ENCODE results near the gene ENTREP3.
"Not testable (repeated sequence)": the region's sequence is repeated elsewhere in the genome, so short reads cannot be mapped to it uniquely, and the experiment has no call there.

ENTREP3 gene

DNA sequence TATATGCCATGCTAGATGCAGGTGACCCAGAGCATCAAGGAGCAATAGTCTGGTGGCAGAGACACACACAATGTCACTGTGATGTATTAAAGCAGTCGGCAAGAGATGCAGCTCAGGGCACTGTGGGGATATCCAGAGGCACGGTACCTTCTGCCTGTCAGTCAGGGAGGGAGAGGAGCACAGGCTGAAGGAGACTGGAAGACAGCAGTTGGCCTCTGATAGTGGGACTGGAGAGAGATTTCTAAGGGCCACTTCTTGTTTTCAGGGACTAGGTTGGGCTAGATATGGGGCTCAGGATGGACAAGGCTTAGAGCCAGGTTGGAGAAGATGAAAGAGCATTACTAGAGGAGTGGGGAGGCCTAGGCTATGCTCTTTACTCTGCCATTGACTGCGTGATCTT is 24.0 kb downstream of the ENTREP3 start:
- DNase-seq (ENCODE audit: low read depth); in situ Hi-C loops (cut with HindIII; ENCODE audit: low sequenced_read_pairs); H3K4me3 ChIP-seq (ENCODE audit: low read depth, low read length): not testable (repeated sequence)

DNA sequence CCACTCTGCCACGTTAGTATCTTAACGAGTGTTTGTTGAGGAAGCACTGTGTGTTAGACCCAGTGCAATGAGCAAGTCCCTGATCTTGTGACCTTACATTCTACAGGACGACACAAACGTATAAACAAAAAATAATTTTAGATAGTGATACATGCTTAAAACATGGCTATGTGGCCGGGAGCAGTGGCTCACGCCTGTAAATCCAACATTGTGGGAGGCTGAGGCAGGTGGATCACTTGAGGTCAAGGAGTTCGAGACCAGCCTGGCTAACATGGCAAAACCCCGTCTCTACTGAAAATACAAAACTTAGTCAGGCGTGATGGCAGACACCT is 27.2 kb downstream of the ENTREP3 start:
- TF ChIP-seq, protein P1, sequence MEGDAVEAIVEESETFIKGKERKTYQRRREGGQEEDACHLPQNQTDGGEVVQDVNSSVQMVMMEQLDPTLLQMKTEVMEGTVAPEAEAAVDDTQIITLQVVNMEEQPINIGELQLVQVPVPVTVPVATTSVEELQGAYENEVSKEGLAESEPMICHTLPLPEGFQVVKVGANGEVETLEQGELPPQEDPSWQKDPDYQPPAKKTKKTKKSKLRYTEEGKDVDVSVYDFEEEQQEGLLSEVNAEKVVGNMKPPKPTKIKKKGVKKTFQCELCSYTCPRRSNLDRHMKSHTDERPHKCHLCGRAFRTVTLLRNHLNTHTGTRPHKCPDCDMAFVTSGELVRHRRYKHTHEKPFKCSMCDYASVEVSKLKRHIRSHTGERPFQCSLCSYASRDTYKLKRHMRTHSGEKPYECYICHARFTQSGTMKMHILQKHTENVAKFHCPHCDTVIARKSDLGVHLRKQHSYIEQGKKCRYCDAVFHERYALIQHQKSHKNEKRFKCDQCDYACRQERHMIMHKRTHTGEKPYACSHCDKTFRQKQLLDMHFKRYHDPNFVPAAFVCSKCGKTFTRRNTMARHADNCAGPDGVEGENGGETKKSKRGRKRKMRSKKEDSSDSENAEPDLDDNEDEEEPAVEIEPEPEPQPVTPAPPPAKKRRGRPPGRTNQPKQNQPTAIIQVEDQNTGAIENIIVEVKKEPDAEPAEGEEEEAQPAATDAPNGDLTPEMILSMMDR (IDR thresholded peaks at IDR 0.05; ENCODE audit: low read depth, low read length, missing control alignments), result no peak
- no peak for DNase-seq (ENCODE audit: low read depth)
- peak overlapping the region; percentile 69 for H3K4me3 ChIP-seq (ENCODE audit: low read depth, low read length)
- in situ Hi-C loops (cut with HindIII; ENCODE audit: low sequenced_read_pairs), result no loop called here

DNA sequence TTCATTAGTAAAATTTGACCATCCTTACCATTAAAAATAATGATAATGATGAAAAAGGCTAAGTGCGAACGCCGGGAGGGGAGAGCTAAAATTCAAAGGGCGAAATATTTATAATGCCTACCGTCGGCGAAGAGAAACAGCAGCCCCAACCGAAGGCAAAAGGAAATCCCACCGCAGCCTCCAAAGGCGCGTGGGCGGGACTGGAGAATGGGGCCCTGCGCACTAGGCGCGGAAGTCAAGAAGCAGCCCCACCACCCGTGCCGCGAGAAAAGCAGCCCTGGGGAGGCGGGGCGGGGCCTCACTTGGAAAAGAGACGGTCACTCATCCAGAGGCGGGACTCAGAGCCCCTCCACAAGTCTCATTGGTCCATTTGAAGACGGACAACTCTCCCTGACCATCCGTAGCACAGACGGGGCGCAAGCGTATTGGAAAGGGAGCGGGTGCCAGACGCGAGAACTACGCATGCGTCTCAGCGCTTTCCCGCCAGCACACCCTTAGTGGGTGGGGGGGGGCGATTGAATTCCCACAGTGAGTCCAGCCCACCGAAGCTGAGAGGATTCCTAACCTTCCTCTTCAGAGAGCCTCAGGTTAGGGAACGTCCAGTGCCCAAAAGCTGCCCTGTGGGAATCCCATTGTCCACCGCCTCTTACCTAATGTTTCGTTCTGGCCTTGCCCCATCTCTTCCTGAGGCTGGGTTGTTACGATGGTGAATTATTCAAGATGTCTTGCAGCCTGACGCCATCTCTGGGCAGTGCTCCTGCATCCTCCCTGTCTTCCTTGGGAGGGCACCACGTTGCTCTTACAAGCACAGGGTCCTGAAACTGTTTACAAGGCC is 27.8 kb downstream of the ENTREP3 start:
- in situ Hi-C loops (cut with HindIII; ENCODE audit: low sequenced_read_pairs), result no loop called here
- peak; percentile 98 for DNase-seq (ENCODE audit: low read depth)
- TF ChIP-seq, protein P1 (IDR thresholded peaks at IDR 0.05; ENCODE audit: low read depth, low read length, missing control alignments), result no peak
- peak overlapping the region; percentile 69 for H3K4me3 ChIP-seq (ENCODE audit: low read depth, low read length)

DNA sequence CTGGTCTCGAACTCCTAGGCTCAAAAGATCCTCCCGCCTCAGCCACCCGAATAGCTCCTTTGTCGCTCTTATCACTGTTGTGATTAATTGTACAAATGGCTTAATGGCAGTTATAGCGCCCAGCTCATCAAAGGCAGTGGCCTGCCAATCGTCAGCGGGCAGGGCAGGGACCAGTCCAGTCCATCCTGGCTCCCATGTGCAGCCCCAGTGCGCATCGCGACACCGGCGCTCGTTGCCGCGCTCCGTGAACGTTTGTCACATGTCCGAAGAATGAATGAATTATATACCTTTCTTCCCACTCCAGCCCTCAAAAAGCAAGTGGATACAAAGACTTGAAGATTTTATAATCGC is 28.4 kb downstream of the ENTREP3 start:
- no peak for DNase-seq (ENCODE audit: low read depth)

DNA sequence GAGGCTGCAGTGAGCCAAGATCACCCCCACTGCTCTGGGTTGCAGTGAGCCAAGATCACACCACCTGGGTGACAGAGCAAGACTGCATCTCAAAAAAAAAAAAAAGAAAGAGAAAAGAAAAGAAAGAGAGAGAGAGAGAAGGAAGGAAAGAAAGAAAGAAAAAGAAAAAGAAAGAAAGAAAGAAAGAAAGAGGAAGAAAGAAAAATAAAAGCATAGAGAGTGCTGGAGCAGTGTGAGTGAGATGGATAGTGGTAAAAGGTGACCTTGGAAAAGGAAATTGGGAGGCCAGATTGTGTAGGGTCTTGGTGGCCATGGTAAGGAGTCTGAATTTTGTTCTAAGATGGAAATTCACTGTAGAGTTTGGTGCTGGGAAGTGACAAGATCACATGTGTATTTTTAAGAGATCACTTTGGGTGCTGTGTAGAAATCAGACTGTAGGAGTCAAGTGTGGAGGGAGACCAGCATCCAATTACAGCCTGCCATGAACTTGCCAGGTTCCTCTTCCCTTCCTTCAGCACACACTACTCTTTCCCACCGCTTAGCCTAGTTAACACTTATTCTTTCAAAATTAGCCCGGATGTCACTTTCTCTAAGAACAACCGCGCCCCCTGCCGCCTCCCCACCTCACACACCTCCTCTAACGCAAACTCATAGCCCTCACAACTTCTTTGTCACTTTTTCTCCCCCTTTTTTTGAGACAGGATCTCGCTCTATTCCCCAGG is 28.9 kb downstream of the ENTREP3 start:
- in situ Hi-C loops (cut with HindIII; ENCODE audit: low sequenced_read_pairs), result no loop called here
- no peak for DNase-seq (ENCODE audit: low read depth)
- H3K4me3 ChIP-seq (ENCODE audit: low read depth, low read length), result peak overlapping the region; percentile 69
- TF ChIP-seq, protein P1 (IDR thresholded peaks at IDR 0.05; ENCODE audit: low read depth, low read length, missing control alignments), result peak; percentile 73

More for the DNA sequence above, 28.4 kb downstream of the ENTREP3 start:
- H3K4me3 ChIP-seq (ENCODE audit: low read depth, low read length), result peak overlapping the region; percentile 69
- TF ChIP-seq, protein P1 (IDR thresholded peaks at IDR 0.05; ENCODE audit: low read depth, low read length, missing control alignments), result no peak
- in situ Hi-C loops (cut with HindIII; ENCODE audit: low sequenced_read_pairs), result no loop called here

DNA sequence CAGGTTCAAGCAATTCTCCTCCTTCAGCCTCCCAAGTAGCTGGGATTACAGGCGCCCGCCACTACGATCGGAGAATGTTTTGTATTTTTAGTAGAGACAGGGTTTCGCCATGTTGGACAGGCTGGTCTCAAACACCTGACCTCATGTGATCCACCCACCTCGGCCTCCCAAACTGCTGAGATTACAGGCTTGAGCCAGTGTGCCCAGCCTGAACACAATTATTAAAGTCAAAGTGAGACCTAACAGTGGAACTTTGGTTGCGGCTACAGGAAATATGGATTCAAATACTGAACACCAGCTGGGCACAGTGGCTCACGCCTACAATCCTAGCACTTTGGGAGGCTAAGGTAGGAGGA is 29.9 kb downstream of the ENTREP3 start:
- in situ Hi-C loops (cut with HindIII; ENCODE audit: low sequenced_read_pairs); H3K4me3 ChIP-seq (ENCODE audit: low read depth, low read length); DNase-seq (ENCODE audit: low read depth): not testable (repeated sequence)

DNA sequence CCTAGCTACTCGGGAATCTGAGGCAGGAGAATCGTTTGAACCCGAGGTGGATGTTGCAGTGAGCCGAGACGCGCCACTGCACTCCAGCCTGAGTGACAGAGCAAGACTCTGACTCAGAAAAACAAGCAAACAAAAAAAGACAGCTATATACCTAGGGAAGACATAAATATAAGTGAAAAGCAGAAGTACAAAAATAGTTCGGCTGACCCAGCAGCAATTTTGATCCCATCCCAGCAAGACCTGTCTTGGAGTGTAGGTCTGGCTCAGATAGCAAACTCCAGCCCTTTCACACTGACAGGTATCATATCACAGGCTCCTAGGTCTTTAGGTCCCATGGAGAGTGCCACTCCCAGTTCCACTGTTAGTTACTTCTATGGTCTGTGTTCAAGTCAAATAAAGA is 32.2 kb downstream of the ENTREP3 start:
- DNase-seq (ENCODE audit: low read depth), result no peak

DNA sequence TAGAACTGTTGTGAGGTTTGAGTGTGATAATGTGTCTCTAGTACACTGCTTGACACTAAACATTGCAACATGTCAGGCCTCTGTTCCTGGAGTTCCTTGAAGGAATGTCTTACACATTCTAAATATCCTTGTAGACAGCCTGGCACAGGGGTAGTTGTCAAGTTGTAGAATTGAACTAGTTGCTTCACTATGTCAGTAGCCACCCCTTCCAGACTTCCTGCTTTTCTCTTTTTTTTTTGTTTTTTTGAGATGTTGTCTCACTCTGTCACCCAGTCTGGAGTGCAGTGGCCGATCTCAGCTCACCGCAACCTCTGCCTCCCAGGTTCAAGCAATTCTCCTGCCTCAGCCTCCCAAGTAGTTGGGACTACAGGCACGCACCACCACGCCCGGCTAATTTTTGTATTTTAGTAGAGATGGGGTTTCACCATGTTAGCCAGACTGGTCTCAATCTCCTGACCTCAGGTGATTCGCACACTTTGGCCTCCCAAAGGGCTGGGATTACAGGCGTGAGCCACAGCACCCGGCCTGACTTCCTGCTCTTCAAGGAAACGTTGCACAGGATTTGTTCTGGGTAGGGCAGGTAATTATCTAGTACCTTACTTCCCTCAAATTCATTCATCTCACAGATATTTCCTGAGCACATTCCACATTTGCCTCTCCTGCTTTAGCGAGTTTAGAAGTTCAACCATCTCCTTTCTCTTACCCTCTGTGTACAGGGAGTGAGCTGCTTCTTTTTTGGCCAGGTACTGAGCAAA is 34.9 kb downstream of the ENTREP3 start:
- in situ Hi-C loops (cut with HindIII; ENCODE audit: low sequenced_read_pairs); DNase-seq (ENCODE audit: low read depth); H3K4me3 ChIP-seq (ENCODE audit: low read depth, low read length): not testable (repeated sequence)

More for the DNA sequence above, 32.2 kb downstream of the ENTREP3 start:
- no peak overlapping the region for H3K4me3 ChIP-seq (ENCODE audit: low read depth, low read length)
- TF ChIP-seq, protein P1 (IDR thresholded peaks at IDR 0.05; ENCODE audit: low read depth, low read length, missing control alignments), result no peak
- in situ Hi-C loops (cut with HindIII; ENCODE audit: low sequenced_read_pairs), result no loop called here

All from astrocyte of the cerebellum (primary cell).